Ectodermal cell (in vitro differentiated cells): ENCODE data around the gene MCF2.
"Not testable (repeated sequence)": the region's sequence is repeated elsewhere in the genome, so short reads cannot be mapped to it uniquely, and the experiment has no call there.

Source experiments
- H3K27ac ChIP-seq: 2 replicates; pipeline ENCODE4 v1.7.0; 2013; ENCODE audit warnings: mild to moderate bottlenecking, low read depth, low read length; ENCODE audit not compliant: insufficient read depth, poor library complexity, severe bottlenecking
- H3K27me3 ChIP-seq: 2 replicates; pipeline ENCODE4 v1.7.0; 2013; ENCODE audit warnings: mild to moderate bottlenecking, low read length; ENCODE audit not compliant: insufficient read depth, control insufficient read depth, poor library complexity, severe bottlenecking
- H3K36me3 ChIP-seq: one replicate; pipeline ENCODE4 v1.7.0; 2013; ENCODE audit warnings: low read length; ENCODE audit not compliant: control insufficient read depth, insufficient read depth
- H3K4me1 ChIP-seq: one replicate; pipeline ENCODE4 v1.7.0; 2013; ENCODE audit warnings: low read length; ENCODE audit not compliant: control insufficient read depth, insufficient read depth
- H3K4me3 ChIP-seq: 2 replicates; pipeline ENCODE4 v1.7.0; 2013; ENCODE audit warnings: low read depth, low read length, control low read depth; ENCODE audit not compliant: insufficient read depth
- H3K9me3 ChIP-seq: 2 replicates; pipeline ENCODE4 v1.7.0; 2013; ENCODE audit warnings: mild to moderate bottlenecking, low read length, moderate library complexity; ENCODE audit not compliant: control insufficient read depth
- WGBS, 2 experiments: methylation state at CpG; one replicate each; pipeline ENCODE4 v1.1.7; 2013; ENCODE audit warnings: missing lambda C conversion rate in 2 of 2; 5-methylcytosine and 5-hydroxymethylcytosine counted together

The MCF2 gene

GRCh38 chrX:139702658-139703057 is 5.3 kb downstream of the MCF2 start:
- H3K27ac ChIP-seq = no peak overlapping the region
- no peak overlapping the region for H3K4me3 ChIP-seq
- H3K36me3 ChIP-seq = no peaks in the 10 kb centered on the region
- 94 to 97% methylated on average over 3 of the region's 3 CpGs for WGBS, 2 experiments
- H3K9me3 ChIP-seq = no peaks in the 10 kb centered on the region
- no peaks in the 10 kb centered on the region for H3K27me3 ChIP-seq
- no peaks in the 10 kb centered on the region for H3K4me1 ChIP-seq

DNA sequence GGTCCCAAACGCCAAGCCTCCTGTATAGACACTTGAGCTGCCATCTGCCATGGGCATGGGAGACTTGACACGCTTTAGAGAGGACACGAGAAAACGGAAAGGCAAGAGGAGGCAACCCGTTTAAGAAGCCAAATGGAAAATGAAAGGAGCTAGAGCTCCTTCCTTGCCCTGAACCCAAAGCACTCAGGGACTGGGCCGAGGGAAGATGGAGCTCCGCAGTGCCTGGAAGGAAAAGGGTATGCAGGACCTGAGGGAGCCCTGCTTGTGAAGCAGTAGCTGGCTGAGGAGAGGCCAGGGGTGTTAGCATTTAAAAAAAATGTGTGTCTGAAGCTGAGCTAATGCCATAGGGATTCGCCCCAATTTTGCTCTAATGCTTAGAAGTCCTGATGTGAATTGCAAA is 15.1 kb downstream of the MCF2 start:
- Histone ChIP-seq H3K4me1 (no peaks in the 10 kb centered on the region), H3K9me3 (no peaks in the 10 kb centered on the region), H3K27ac (no peak overlapping the region), H3K36me3 (no peaks in the 10 kb centered on the region), H3K27me3 (peaks cover 39% of the 10 kb centered on the region), H3K4me3 (no peak overlapping the region)
- WGBS, 2 experiments = 52 to 69% methylated on average over 7 to 8 of the region's 8 CpGs

DNA sequence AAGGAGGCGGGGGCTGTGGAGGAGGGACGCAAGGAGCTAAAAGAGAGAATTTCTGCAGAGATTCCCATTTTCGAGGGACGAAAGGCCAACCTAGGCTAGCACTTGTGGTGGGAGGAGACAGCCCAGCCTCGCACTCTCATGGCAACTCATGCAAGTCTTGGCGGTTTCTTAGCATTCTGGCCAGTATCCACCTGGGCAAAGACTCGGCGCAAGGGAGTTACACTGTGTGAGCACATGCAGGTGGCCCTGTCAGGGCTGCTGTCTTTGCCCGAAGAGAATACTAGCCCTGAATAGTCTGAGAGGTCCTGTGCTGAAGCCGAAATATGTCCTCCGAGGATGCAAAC is 15.5 kb downstream of the MCF2 start:
- H3K27ac ChIP-seq = no peak overlapping the region
- WGBS, 2 experiments = 30 to 31% methylated on average over 11 of the region's 11 CpGs
- no peaks in the 10 kb centered on the region for H3K9me3 ChIP-seq

DNA sequence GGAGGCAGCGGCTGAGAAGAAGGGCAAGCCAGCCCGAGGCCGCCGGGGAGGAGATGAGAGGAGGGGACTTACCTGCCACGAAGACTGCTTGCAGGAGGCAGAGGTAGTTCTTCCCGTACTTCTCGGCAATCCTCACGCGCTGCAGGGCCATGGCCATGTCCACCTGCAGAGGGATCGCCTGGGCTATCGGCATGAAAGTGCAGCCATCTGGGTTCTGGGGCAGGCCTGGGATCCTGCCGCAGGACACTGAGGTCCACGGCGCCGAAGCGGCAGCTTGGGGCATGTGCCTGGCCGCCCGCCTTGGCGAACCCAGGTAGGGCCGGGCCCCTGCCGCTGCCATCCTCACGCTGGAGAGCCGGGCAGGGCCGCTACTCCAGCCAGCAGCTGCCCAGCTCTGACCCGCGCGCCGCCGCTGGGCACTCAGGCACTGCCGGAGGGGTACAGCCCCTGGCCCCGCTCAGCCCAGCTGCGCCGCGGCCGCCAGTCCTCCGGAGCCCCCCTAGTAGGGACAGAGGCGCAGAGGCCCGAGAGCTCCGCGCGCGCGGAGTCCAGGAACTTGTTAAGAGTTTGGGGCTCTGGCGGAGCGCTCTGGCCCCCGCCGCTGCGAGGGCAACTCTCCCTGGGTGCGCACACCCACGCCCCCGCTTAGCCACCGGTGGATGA is 16.0 kb downstream of the MCF2 start:
- Histone ChIP-seq H3K27ac (no peak overlapping the region), H3K27me3 (peaks cover 39% of the 10 kb centered on the region), H3K4me1 (no peaks in the 10 kb centered on the region), H3K4me3 (peak overlapping the region; percentile 33), H3K36me3 (no peaks in the 10 kb centered on the region), H3K9me3 (no peaks in the 10 kb centered on the region)
- 1% methylated on average over 52 of the region's 52 CpGs for WGBS, 2 experiments

More for the DNA sequence above, 15.5 kb downstream of the MCF2 start:
- H3K27me3 ChIP-seq = peaks cover 39% of the 10 kb centered on the region
- no peaks in the 10 kb centered on the region for H3K4me1 ChIP-seq
- H3K4me3 ChIP-seq = peak overlapping the region; percentile 33
- no peaks in the 10 kb centered on the region for H3K36me3 ChIP-seq

- Histone ChIP-seq H3K27ac (no peak overlapping the region), H3K9me3 (no peaks in the 10 kb centered on the region), H3K4me3 (peak overlapping the region; percentile 33), H3K36me3 (no peaks in the 10 kb centered on the region), H3K4me1 (no peaks in the 10 kb centered on the region), H3K27me3 (peaks cover 39% of the 10 kb centered on the region)
- 2 to 3% methylated on average over 13 to 18 of the region's 23 CpGs for WGBS, 2 experiments
These were observed 16.5 kb downstream of the MCF2 start for GRCh38 chrX:139691493-139691842.

DNA sequence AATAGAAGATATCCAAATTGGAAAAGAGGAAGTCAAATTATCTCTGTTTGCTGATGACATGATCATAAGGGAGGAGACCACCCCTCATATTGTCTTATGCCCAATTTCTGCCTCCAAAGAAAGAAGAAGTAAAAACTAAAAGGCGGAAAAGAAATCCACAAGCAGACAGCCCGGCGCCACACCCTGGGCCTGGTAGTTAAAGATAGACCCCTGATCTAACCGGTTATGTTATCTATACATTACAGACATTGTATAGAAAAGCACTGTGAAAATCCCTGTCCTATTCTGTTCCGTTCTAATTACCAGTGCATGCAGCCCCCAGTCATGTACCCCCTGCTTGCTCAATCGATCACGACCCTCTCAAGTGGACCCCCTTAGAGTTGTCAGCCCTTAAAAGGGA is 22.8 kb downstream of the MCF2 start:
- not testable (repeated sequence) for H3K4me1 ChIP-seq, H3K9me3 ChIP-seq, H3K27ac ChIP-seq, H3K4me3 ChIP-seq, H3K27me3 ChIP-seq, H3K36me3 ChIP-seq
- WGBS, 2 experiments = 89 to 99% methylated on average over 6 of the region's 7 CpGs

DNA sequence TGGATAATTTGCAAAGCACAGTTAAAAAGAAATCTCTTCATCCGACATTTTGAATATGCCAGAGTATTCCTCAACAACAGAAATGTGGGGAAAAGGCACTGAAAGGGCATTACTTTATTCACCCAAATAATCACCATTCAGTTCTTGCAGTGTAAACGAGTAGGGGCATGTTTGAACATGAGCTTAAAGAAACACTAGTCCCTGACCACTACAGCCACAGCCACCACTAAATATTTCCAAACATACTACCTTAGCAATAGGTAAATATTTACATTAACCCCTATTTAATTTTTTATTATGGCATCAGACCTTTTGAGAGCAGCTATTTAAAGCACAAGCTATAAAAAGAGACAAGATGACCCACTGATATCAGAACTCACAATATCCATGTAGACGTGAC is 27.6 kb downstream of the MCF2 start:
- no peaks in the 10 kb centered on the region for H3K36me3 ChIP-seq
- WGBS, 2 experiments = 77 to 78% methylated on average over 1 to 3 of the region's 3 CpGs
- H3K27ac ChIP-seq = no peak overlapping the region
- no peaks in the 10 kb centered on the region for H3K4me1 ChIP-seq
- no peaks in the 10 kb centered on the region for H3K27me3 ChIP-seq
- H3K9me3 ChIP-seq = no peaks in the 10 kb centered on the region
- no peak overlapping the region for H3K4me3 ChIP-seq

DNA sequence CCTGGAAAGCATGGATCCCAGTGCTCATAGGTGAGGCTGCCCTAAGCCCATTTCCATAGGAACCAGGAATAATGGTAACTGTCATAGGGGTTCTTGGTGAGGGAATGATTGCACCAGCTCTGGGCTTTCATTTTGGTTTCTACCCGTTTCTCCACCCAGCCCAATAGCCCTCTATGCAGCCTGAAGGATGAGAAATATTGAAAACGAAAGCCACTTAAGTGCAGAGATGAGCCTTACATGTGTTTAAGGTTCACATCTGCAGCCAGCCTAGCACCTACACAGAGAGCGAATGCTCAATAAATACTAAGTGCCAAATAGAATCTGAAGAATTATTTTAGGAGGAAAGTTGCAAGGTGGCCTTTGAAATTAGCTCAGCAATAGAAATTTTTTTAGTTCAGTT is 60.4 kb downstream of the MCF2 start:
- 97 to 100% methylated on average over 3 of the region's 3 CpGs for WGBS, 2 experiments
- Histone ChIP-seq H3K4me3 (no peak overlapping the region), H3K36me3 (no peaks in the 10 kb centered on the region), H3K4me1 (no peaks in the 10 kb centered on the region), H3K9me3 (no peaks in the 10 kb centered on the region), H3K27ac (no peak overlapping the region), H3K27me3 (no peaks in the 10 kb centered on the region)

GRCh38 chrX:139642241-139642927 is 65.6 kb downstream of the MCF2 start:
- Histone ChIP-seq H3K4me1 (peaks cover 5% of the 10 kb centered on the region), H3K27ac (no peak overlapping the region), H3K9me3 (no peaks in the 10 kb centered on the region), H3K4me3 (no peak overlapping the region), H3K27me3 (no peaks in the 10 kb centered on the region), H3K36me3 (no peaks in the 10 kb centered on the region)
- 23 to 25% methylated on average over 9 of the region's 10 CpGs for WGBS, 2 experiments

DNA sequence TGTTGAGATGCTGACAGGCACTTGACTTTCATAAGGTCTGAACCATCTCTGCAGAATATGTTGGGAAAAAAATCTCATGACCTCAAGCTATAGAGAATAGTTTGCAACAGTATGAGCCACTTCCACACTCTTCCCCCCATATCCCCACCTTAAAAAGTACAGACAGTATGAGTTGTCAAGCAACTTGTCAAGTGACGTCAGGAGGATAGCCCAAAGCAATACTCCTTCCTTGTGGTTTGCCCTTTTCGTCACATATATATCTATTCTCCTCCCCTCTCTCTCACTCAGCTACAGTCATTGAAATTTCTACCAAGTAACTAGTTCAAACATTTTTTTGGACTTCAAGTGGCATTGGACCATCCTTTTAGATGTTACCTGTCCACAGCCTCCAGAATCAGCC is 67.7 kb downstream of the MCF2 start:
- no peaks in the 10 kb centered on the region for H3K27me3 ChIP-seq
- no peak overlapping the region for H3K27ac ChIP-seq
- H3K4me1 ChIP-seq = peaks cover 5% of the 10 kb centered on the region
- H3K9me3 ChIP-seq = no peaks in the 10 kb centered on the region
- H3K4me3 ChIP-seq = no peak overlapping the region
- no peaks in the 10 kb centered on the region for H3K36me3 ChIP-seq
- WGBS, 2 experiments = 86 to 94% methylated on average over 2 of the region's 2 CpGs
